H1 (cell line): ENCODE measurements around the gene UBE2E2. TPM values are rescaled to one million over a fixed set of nuclear protein-coding genes. Genes with fewer than 3 reads are reported as not detected.

ENCODE experiments used
- GTF2F1 ChIP-seq: IDR thresholded peaks from 2 replicates; pipeline ENCODE4 v1.6.1; 2012; ENCODE audit warnings: low read depth, low read length, improper control_type of control experiment, borderline replicate concordance
- HDAC6 ChIP-seq: IDR thresholded peaks from one replicate; pipeline ENCODE4 v1.7.1; 2012; ENCODE audit warnings: low read depth, mild to moderate bottlenecking, inconsistent platforms, low read length, moderate library complexity
- KDM4A ChIP-seq: IDR thresholded peaks from one replicate; pipeline ENCODE4 v1.7.1; 2012; ENCODE audit warnings: low read depth, mild to moderate bottlenecking, moderate library complexity, low read length, inconsistent platforms; ENCODE audit not compliant: severe bottlenecking
- KDM5A ChIP-seq: fragments of 200-600 bp; IDR thresholded peaks from 2 replicates; pipeline ENCODE4 v1.7.1; 2012; ENCODE audit warnings: mild to moderate bottlenecking, low read length, inconsistent platforms, mixed read lengths
- POLR2A ChIP-seq, 2 experiments: IDR thresholded peaks; 1 replicate in 1 of 2; 2 replicates in 1 of 2; pipeline ENCODE4 v1.6.1; 2011; ENCODE audit warnings: low read depth in 2 of 2, low read length in 2 of 2, mild to moderate bottlenecking in 2 of 2; ENCODE audit errors: control extremely low read depth in 1 of 2
- SIRT6 ChIP-seq: IDR thresholded peaks from one replicate; pipeline ENCODE4 v1.7.1; 2012; ENCODE audit warnings: low read length, inconsistent platforms
- SIX5 ChIP-seq: IDR thresholded peaks from 2 replicates; pipeline ENCODE4 v1.6.1; 2011; ENCODE audit warnings: mild to moderate bottlenecking, low read depth, low read length
- SP2 ChIP-seq: IDR thresholded peaks from 2 replicates; pipeline ENCODE4 v1.6.1; 2012; ENCODE audit warnings: mild to moderate bottlenecking, low read length, inconsistent platforms
- polyA plus RNA-seq, 7 experiments: library from polyadenylated mRNA; depleted of rRNA in 3 of 7; stranded (reverse) in 5 of 7; unstranded in 2 of 7; fragments of >200 nt in 5 of 7; fragments of 200-250 nt in 2 of 7; gene quantifications; 1 replicate in 5 of 7; 2 replicates in 1 of 7; 4 replicates in 1 of 7; pipeline versions ENCODE4 v1.2.1 to v1.2.3, GENCODE V29; 2011 to 2013; ENCODE audit warnings: missing spikeins in 2 of 7, mixed read lengths in 2 of 7
- total RNA-seq: library from RNA; stranded (reverse); fragmentation: NEBNext Ultra II Directional; extraction: Animal tissue kit (Norgen Biotek cat#: 25700); gene quantifications from 2 replicates; pipeline ENCODE4 v1.2.1, GENCODE V29; 2021
- TF ChIP-seq, protein P1 (sequence below): fragments of 300-600 bp; sonication (generic); IDR thresholded peaks from 2 replicates; pipeline ENCODE4 v1.7.1; 2012; ENCODE audit warnings: low read length, moderate library complexity, mild to moderate bottlenecking, inconsistent platforms; ENCODE audit not compliant: insufficient replicate concordance
- TF ChIP-seq, protein P2 (sequence below): IDR thresholded peaks from 2 replicates; pipeline ENCODE4 v1.6.1; 2011; ENCODE audit warnings: low read length, improper control_type of control experiment

Gene UBE2E2
- total and polyA plus RNA-seq, 2 of the 8 experiments (the other 6 are each of a cell fraction or from before 2014, with no cell fraction given): 57.6 to 70.6 TPM

DNA sequence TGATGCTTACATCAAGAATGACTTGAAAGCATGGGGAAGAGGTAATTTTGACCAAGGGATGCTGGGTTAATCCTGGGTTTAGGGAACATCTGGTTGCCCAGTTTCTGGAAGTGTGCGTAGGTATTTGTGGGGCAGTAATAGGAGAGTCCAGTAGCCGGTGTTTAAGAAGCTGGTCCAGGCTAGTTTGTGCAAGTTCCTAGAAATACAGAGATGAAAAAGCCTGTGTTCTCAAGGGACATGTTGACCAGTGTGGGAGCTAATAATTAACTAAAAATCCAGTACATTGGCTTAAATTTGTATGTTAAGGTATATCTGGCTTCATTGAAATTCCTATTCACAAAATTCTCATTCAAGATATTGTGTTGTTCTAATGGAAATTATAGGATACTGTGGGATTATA, 51.2 kb downstream of the UBE2E2 start (continued):
- TF ChIP-seq, protein P1, sequence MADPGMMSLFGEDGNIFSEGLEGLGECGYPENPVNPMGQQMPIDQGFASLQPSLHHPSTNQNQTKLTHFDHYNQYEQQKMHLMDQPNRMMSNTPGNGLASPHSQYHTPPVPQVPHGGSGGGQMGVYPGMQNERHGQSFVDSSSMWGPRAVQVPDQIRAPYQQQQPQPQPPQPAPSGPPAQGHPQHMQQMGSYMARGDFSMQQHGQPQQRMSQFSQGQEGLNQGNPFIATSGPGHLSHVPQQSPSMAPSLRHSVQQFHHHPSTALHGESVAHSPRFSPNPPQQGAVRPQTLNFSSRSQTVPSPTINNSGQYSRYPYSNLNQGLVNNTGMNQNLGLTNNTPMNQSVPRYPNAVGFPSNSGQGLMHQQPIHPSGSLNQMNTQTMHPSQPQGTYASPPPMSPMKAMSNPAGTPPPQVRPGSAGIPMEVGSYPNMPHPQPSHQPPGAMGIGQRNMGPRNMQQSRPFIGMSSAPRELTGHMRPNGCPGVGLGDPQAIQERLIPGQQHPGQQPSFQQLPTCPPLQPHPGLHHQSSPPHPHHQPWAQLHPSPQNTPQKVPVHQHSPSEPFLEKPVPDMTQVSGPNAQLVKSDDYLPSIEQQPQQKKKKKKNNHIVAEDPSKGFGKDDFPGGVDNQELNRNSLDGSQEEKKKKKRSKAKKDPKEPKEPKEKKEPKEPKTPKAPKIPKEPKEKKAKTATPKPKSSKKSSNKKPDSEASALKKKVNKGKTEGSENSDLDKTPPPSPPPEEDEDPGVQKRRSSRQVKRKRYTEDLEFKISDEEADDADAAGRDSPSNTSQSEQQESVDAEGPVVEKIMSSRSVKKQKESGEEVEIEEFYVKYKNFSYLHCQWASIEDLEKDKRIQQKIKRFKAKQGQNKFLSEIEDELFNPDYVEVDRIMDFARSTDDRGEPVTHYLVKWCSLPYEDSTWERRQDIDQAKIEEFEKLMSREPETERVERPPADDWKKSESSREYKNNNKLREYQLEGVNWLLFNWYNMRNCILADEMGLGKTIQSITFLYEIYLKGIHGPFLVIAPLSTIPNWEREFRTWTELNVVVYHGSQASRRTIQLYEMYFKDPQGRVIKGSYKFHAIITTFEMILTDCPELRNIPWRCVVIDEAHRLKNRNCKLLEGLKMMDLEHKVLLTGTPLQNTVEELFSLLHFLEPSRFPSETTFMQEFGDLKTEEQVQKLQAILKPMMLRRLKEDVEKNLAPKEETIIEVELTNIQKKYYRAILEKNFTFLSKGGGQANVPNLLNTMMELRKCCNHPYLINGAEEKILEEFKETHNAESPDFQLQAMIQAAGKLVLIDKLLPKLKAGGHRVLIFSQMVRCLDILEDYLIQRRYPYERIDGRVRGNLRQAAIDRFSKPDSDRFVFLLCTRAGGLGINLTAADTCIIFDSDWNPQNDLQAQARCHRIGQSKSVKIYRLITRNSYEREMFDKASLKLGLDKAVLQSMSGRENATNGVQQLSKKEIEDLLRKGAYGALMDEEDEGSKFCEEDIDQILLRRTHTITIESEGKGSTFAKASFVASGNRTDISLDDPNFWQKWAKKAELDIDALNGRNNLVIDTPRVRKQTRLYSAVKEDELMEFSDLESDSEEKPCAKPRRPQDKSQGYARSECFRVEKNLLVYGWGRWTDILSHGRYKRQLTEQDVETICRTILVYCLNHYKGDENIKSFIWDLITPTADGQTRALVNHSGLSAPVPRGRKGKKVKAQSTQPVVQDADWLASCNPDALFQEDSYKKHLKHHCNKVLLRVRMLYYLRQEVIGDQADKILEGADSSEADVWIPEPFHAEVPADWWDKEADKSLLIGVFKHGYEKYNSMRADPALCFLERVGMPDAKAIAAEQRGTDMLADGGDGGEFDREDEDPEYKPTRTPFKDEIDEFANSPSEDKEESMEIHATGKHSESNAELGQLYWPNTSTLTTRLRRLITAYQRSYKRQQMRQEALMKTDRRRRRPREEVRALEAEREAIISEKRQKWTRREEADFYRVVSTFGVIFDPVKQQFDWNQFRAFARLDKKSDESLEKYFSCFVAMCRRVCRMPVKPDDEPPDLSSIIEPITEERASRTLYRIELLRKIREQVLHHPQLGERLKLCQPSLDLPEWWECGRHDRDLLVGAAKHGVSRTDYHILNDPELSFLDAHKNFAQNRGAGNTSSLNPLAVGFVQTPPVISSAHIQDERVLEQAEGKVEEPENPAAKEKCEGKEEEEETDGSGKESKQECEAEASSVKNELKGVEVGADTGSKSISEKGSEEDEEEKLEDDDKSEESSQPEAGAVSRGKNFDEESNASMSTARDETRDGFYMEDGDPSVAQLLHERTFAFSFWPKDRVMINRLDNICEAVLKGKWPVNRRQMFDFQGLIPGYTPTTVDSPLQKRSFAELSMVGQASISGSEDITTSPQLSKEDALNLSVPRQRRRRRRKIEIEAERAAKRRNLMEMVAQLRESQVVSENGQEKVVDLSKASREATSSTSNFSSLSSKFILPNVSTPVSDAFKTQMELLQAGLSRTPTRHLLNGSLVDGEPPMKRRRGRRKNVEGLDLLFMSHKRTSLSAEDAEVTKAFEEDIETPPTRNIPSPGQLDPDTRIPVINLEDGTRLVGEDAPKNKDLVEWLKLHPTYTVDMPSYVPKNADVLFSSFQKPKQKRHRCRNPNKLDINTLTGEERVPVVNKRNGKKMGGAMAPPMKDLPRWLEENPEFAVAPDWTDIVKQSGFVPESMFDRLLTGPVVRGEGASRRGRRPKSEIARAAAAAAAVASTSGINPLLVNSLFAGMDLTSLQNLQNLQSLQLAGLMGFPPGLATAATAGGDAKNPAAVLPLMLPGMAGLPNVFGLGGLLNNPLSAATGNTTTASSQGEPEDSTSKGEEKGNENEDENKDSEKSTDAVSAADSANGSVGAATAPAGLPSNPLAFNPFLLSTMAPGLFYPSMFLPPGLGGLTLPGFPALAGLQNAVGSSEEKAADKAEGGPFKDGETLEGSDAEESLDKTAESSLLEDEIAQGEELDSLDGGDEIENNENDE: no peak
- TF ChIP-seq POLR2A (IDR thresholded peaks at IDR 0.05; ENCODE audit: control extremely low read depth in 1 of 2, low read depth in 2 of 2, low read length in 2 of 2): no peak
- no peak for TF ChIP-seq KDM5A
- no peak for TF ChIP-seq KDM4A
- TF ChIP-seq SP2: no peak
- no peak for TF ChIP-seq HDAC6
- no peak for TF ChIP-seq GTF2F1
- no peak for TF ChIP-seq SIX5
- TF ChIP-seq SIRT6: no peak
- TF ChIP-seq, protein P2, sequence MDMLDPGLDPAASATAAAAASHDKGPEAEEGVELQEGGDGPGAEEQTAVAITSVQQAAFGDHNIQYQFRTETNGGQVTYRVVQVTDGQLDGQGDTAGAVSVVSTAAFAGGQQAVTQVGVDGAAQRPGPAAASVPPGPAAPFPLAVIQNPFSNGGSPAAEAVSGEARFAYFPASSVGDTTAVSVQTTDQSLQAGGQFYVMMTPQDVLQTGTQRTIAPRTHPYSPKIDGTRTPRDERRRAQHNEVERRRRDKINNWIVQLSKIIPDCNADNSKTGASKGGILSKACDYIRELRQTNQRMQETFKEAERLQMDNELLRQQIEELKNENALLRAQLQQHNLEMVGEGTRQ: no peak
